ENCODE results near the gene CEP128. TPM values are rescaled to one million over a fixed set of nuclear protein-coding genes. Genes with fewer than 3 reads are reported as not detected.
"Not testable (repeated sequence)": the region's sequence is repeated elsewhere in the genome, so short reads cannot be mapped to it uniquely, and the experiment has no call there.

The CEP128 gene
- total RNA-seq, 1 donor from 2014 or later, result 4.0 TPM

DNA sequence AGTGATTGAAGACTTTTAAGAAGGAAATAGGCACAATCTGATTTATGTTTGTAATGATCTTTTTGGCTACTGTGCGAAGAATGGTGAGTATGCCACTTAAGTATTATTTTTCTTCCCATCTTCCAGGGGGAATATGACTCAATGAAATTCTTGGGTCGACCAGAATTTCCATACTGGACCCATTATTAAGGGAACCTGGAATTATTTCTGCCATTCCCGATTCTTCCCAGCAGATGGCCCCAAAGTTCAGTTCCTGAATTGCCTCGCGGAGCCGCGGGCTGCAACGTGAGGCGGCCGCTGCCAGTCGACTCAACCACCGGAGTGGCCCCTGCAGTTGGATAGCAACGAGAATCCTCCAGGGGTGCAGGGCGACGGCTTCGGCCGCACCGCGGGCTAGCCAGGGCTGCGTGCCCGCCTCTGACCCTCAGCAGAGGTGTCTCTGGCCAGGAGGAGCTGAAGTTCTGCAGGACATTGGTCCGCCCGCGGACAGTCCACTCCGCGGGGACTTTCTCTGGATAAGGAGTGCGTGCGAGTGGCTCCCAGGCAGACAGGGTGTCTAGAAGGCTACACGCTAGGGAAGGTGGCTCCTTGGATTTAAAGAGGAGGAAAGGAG, 13.3 kb upstream of the CEP128 start:
- DNase-seq (ENCODE audit: low read depth in 2 of 2), result peak; percentile 40 to 73

DNA sequence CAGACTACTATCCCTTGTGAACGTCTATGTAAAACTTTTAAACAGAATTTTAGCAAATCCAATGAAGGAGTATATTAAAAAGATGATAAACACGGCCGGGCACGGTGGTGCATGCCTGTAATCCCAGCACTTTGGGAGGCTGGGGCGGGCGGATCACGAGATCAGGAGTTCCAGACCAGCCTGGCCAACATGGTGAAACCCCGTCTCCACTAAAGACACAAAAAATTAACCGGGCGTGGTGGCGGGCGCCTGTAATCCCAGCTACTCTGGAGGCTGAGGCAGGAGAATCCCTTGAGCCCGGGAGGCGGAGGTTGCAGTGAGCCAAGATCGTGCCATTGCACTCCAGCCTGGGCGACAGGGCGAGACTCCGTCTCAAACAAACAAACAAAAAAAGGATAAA, 11.7 kb upstream of the CEP128 start:
- not testable (repeated sequence) for DNase-seq (ENCODE audit: low read depth in 2 of 2)

- DNase-seq (ENCODE audit: low read depth in 2 of 2), result no peak
Measured at GRCh38 chr14:80951491-80951890, 10.0 kb upstream of the CEP128 start.

- no peak for DNase-seq (ENCODE audit: low read depth in 2 of 2)
Measured at GRCh38 chr14:80948291-80948690, 6.8 kb upstream of the CEP128 start.

DNA sequence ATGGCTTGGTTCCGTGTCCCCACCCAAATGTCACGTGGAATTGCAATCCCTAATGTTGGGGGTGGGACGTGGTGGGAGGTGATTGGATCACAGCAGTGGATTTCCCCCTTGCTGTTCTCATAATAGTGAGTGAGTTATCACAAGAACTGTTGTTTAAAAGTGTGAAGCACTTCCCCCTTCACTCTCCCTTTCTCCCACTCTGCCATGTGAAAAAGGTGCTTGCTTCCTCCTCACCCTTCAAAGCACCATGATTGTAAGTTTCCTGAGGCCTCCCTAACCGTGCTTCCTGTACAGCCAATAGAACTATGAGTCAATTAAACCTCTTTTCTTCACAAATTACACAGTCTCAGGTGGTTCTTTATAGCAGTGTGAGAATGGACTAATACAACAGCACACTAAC, 5.3 kb upstream of the CEP128 start:
- no peak for DNase-seq (ENCODE audit: low read depth in 2 of 2)

DNA sequence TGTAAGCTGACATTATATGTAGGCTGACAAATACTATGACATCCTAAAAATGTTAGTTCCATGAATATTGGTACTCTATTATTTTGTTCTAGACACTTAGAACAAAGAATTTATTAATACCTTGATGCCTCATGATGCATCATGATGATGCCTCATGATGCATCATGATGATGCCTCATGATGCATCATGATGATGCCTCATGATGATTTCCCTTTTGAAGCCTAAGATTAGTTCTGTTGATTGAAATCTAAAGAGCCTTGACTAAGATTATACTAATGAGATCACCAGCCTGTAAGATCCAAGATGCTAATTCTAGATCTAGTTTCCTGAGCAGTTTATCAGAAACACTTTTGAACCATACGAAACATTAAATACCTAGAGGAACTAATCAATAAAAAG, 4.6 kb upstream of the CEP128 start:
- no peak for DNase-seq (ENCODE audit: low read depth in 2 of 2)

DNA sequence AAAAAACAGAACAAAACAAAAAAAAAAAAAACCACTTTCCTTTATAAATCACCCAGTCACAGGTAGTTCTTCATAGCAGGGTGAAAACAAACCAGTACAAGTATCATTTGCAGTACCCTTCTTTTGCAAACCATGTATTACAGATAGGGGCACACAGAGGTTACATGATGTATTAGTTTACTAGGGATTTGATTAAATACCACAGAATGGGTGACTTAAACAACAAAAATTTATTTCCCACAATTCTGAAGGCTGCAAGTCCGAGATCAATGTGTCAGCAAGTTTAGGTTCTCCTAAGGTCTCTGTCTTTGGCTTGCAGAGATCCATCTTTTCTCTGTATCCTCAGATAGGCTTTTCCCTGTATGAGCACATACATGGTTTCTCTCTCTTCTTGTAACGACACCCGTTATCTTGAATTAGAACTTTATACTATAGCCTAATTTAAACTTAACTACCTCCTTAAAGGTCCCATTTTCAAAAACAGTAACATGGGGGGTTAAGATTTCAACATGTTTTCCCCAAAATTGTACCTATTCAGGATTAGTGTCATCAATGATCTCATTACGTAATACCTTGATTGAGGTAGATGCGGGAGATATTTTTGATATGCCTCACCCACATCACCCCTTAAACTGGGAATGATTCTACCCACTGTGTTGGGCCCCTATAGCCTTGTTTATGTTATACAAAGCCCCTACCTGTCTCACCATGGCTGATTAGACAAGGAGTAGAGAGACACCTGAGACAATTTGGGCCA, 3.5 kb upstream of the CEP128 start:
- DNase-seq (ENCODE audit: low read depth in 2 of 2), result no peak

DNA sequence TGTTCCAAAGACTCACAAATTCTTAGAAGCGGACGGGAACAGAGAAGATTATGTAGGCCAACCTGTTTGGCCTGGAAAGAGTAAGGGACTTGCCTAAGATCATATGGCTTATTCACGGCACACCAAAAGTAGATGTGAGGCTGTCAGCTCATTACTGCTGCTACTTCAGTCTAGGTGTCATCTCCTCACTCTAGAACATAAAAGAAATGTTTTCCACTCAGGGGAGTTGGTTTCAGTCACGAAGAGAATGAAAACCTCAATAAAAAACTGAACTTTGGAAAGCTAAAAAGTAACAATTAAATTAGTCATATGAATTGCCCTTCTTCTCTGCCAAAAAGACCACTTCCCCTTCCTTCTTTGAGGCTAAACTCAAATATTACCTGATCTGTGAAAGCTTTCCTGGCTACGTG, 658 bp upstream of the CEP128 start:
- DNase-seq (ENCODE audit: low read depth in 2 of 2), result no peak

DNA sequence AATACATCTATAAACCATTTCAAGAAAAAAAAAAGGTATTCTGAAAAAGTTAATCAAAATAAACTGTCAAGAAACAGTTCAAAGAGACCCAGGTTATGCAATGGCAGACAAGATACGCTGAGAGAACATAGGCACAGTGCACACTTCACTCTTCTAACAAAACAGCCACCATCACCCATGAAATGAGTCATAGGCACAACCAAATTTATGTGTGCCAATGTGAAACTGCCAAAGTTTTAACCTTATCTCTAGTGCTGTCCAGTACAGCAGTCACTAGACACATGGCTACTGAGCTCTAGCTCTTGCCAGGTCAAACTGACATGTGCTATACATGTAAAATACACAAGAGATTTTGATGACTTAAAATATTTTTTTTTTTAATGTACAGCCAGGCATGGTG, 1.4 kb downstream of the CEP128 start:
- DNase-seq (ENCODE audit: low read depth in 2 of 2), result no peak

GRCh38 chr14:80933686-80934085, 7.9 kb downstream of the CEP128 start:
- DNase-seq (ENCODE audit: low read depth in 2 of 2), result no peak

GRCh38 chr14:80933282-80933681, 8.3 kb downstream of the CEP128 start:
- DNase-seq (ENCODE audit: low read depth in 2 of 2), result no peak

GRCh38 chr14:80930836-80931389, 10.6 kb downstream of the CEP128 start:
- DNase-seq (ENCODE audit: low read depth in 2 of 2), result peak; percentile 32 to 52

GRCh38 chr14:80930095-80930494, 11.4 kb downstream of the CEP128 start:
- DNase-seq (ENCODE audit: low read depth in 2 of 2), result no peak

- DNase-seq (ENCODE audit: low read depth in 2 of 2), result no peak
Measured at GRCh38 chr14:80927083-80927989, 14.2 kb downstream of the CEP128 start.

- DNase-seq (ENCODE audit: low read depth in 2 of 2), result no peak
Measured at GRCh38 chr14:80926397-80927082, 15.0 kb downstream of the CEP128 start.

DNA sequence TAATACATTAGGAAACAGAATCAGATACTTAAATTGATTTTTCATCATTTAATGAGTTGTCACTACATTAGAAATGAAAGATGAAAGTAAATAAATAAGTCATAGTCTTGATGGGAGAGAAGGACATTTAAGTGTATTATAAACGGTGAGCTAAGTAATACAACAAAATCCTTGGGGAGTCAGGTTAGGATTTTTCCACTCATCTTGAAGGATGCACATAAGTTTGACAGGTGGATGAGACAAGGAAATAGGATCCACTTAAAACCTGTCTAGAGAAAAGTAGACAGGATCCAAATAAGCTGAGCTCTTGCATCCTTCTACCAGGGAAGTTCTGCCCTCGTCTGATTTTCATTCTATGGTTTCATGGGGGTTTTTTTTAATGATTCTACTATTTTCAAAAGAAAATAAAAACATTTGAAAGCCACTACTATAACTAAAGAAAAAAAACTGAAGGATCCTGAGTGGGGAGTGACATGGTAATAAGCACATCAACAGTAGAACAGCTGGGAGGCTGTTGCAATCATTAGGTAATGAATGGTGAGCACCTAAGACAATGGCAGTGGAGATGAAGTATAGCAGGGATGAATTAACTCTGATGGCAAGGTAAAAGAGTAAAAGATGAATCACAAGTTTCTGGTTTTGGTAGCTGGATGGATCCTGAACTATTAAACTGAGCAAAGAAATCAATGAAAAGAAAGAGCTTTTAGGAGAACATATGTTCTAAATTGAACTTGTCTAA, 17.0 kb downstream of the CEP128 start:
- no peak for DNase-seq (ENCODE audit: low read depth in 2 of 2)

DNA sequence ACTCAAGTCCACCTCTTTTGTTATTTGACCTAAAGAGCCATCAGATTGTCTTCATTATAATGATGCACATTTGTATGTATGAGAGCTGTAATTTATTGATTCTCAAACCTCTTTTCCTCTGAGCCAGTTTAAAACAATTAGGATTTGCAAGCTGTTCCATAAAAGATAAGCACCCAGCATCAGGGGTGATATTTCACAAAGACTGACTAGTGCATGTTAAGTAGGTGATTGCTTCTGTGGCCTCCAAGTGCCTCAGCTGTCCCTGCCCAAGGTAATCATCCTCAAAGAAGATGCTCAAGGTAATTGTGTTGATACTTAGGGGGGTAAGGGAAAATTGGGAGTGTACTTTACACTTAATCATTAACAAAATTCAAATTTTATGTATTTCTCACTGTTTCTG, 18.2 kb downstream of the CEP128 start:
- DNase-seq (ENCODE audit: low read depth in 2 of 2), result no peak

DNA sequence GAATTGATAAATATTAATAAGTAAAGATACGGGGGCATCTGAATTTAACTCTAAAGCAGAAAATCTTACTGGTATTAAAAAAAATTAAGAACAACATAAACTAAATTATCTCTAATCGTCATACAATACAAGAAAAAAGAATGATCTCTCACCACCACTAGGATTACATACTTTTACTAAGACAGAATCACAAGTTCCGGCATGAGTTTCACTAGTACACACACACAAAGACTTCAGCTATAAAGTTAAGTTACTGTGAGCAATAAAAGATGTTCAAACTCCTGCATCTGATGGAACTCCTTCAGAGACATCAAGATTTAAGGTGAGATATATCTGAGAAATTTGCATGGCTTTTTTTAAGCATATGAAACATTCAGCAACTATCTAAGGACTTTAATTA, 21.9 kb downstream of the CEP128 start:
- no peak for DNase-seq (ENCODE audit: low read depth in 2 of 2)

GRCh38 chr14:80912013-80912412, 29.5 kb downstream of the CEP128 start:
- not testable (repeated sequence) for DNase-seq (ENCODE audit: low read depth in 2 of 2)

GRCh38 chr14:80906946-80907345, 34.6 kb downstream of the CEP128 start:
- DNase-seq (ENCODE audit: low read depth in 2 of 2), result no peak

DNA sequence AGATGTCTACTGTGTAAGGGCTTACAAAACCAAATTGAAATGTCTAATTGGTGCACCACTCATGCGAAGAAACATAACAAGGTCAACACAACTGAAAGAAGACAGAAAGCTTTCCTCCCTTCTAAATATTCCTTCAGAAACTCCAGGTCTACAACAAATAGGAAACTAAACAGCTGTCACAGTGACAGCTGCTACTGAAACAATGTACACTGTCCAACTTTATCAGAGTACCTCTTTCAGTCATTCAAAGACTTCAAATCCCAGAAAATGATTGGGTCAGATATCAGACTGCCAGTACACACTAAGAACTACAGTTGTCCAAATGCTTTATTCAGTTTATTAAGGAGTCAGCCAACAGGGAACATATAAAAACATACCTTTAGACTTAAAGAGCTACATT, 35.2 kb downstream of the CEP128 start:
- DNase-seq (ENCODE audit: low read depth in 2 of 2), result no peak

Measured in dermis microvascular lymphatic vessel endothelial cell (primary cell).